Ishikawa (cell line): Measurements from ENCODE around the gene ALDH1A3.

Experiments
- CEBPB ChIP-seq: IDR thresholded peaks from 2 replicates; pipeline ENCODE4 v1.6.1; 2012
- CREB1 ChIP-seq: IDR thresholded peaks from 2 replicates; pipeline ENCODE4 v1.6.1; 2012; ENCODE audit warnings: low read depth
- EGR1 ChIP-seq: IDR thresholded peaks from 2 replicates; pipeline ENCODE4 v1.6.1; 2012
- EP300 ChIP-seq: IDR thresholded peaks from 2 replicates; pipeline ENCODE4 v1.6.1; 2012; ENCODE audit warnings: borderline replicate concordance
- FOXM1 ChIP-seq: IDR thresholded peaks from 2 replicates; pipeline ENCODE4 v1.6.1; 2012; ENCODE audit warnings: low read depth, borderline replicate concordance
- MAX ChIP-seq: IDR thresholded peaks from 2 replicates; pipeline ENCODE4 v1.6.1; 2012
- NFIC ChIP-seq: IDR thresholded peaks from 2 replicates; pipeline ENCODE4 v1.6.1; 2012
- RAD21 ChIP-seq: IDR thresholded peaks from 2 replicates; pipeline ENCODE4 v1.6.1; 2012; ENCODE audit warnings: low read depth
- REST ChIP-seq: IDR thresholded peaks from 2 replicates; pipeline ENCODE4 v1.6.1; 2012; ENCODE audit warnings: low read depth, mild to moderate bottlenecking
- TAF1 ChIP-seq: IDR thresholded peaks from 2 replicates; pipeline ENCODE4 v1.6.1; 2012; ENCODE audit warnings: low read depth, mild to moderate bottlenecking
- TCF12 ChIP-seq: IDR thresholded peaks from 2 replicates; pipeline ENCODE4 v1.6.1; 2012; ENCODE audit warnings: low read depth
- TEAD4 ChIP-seq: IDR thresholded peaks from 2 replicates; pipeline ENCODE4 v1.6.1; 2012
- USF1 ChIP-seq: IDR thresholded peaks from 2 replicates; pipeline ENCODE4 v1.6.1; 2012
- YY1 ChIP-seq: IDR thresholded peaks from 2 replicates; pipeline ENCODE4 v1.6.1; 2012; ENCODE audit warnings: low read depth
- ZBTB7A ChIP-seq: IDR thresholded peaks from 2 replicates; pipeline ENCODE4 v1.6.1; 2012; ENCODE audit warnings: low read depth

ALDH1A3 gene

DNA sequence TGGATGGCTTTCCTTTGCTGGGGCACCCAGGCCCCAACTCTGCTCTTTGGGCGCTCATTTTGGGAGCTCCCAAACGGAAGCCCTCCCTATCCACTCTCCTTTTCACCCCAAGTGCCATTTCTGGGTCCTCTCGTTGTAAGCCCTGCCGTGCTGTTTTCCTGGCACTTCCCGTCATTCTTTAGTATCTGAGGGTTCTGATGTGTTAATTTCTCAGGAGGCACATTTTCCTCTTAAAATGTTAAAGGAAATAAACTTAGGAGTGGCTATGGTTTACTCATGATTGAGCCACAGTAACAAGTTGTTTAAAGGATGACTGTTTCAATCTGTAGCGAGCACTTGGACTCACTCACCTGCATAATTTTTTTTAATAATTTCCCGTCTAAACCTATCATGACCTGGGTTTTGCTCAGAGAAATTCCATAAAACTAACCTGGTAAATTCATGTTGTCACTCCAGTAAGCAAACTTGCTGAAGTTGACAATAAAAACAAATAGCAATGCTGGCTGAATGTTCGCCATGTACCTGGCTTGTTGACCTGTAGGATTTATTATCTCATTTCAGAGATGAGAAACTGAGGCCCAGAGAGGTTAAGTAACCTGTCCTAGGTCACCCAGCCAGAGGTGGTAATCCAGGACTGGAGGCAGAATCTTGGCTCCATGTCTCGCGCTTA, 10.6 kb downstream of the ALDH1A3 start:
- TF ChIP-seq TEAD4 = no peak
- no peak for TF ChIP-seq TCF12
- no peak for TF ChIP-seq EGR1
- TF ChIP-seq CEBPB = no peak
- no peak for TF ChIP-seq NFIC
- TF ChIP-seq YY1 = no peak
- TF ChIP-seq USF1 = no peak
- no peak for TF ChIP-seq REST
- no peak for TF ChIP-seq EP300
- no peak for TF ChIP-seq CREB1
- TF ChIP-seq RAD21 = no peak
- TF ChIP-seq ZBTB7A = no peak
- no peak for TF ChIP-seq TAF1
- no peak for TF ChIP-seq FOXM1
- no peak for TF ChIP-seq MAX

GRCh38 chr15:100890850-100891249, 11.2 kb downstream of the ALDH1A3 start:
- TF ChIP-seq USF1 = no peak
- TF ChIP-seq FOXM1 = no peak
- TF ChIP-seq CREB1 = no peak
- TF ChIP-seq TCF12 = no peak
- no peak for TF ChIP-seq EGR1
- no peak for TF ChIP-seq NFIC
- no peak for TF ChIP-seq RAD21
- TF ChIP-seq YY1 = no peak
- TF ChIP-seq TAF1 = no peak
- no peak for TF ChIP-seq MAX
- no peak for TF ChIP-seq TEAD4
- TF ChIP-seq REST = no peak
- no peak for TF ChIP-seq ZBTB7A

DNA sequence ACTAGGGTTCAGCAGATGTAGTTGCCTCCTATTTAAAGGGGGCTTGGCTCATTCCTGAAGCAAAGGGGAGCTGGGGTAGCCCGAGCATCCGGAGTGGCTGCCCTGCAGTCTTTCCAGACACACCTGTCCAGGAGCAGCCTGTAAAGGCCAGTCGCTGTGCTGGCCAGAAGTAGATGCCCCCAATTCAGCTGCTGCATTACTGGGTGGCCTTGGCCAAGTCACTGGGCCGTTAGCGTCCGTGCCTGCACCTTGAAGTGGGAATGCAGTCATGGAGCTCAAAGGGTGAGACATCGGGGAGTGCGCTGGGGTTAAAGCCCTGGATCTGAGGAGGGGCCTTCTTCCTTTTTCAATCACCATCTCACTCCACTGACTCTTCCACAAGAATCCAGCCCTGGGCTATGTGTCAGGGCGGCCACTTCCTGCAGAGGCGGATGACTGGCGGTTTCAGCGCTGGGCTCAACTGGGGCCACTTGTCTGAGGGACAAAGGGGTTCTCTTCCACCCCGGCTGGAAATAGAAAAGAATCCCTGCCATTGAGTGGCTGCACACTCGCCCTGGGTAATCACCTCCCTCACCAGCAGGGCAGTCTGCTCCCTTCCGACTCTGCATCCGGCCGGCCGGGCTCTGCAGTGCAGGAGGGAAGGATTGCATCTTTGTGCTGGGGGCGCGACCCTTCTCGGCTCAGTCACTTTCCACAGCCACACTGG, 11.8 kb downstream of the ALDH1A3 start:
- no peak for TF ChIP-seq REST

DNA sequence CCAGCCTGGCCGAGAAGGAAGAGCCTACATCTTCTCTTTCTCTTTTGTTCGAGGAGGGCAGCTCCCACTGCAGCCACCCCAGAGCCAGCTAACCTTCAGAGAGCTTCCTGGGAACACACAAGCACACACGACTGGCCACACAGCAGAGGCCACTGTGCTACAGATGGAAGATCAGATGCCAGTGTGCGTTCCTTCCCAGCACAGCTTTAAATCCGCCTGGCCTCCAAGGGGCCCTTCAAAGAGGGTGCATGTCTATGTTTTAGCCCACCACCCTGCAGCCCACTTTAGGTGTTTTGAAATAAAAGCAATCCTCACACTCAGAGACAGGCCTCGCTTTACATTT, 12.4 kb downstream of the ALDH1A3 start:
- no peak for TF ChIP-seq CEBPB
- no peak for TF ChIP-seq ZBTB7A
- TF ChIP-seq TCF12 = no peak
- no peak for TF ChIP-seq USF1
- no peak for TF ChIP-seq EP300
- TF ChIP-seq CREB1 = no peak
- no peak for TF ChIP-seq FOXM1
- TF ChIP-seq RAD21 = no peak
- no peak for TF ChIP-seq TAF1
- TF ChIP-seq EGR1 = no peak
- no peak for TF ChIP-seq YY1
- no peak for TF ChIP-seq REST
- no peak for TF ChIP-seq NFIC
- TF ChIP-seq TEAD4 = no peak
- no peak for TF ChIP-seq MAX
